VCaP (cell line): ENCODE data around the gene CNEP1R1.

Source experiments
- H3K27ac ChIP-seq: fragments of 450-650 bp; 2 replicates; pipeline ENCODE4 v1.5.1; 2017
- TF ChIP-seq, protein P1 (sequence below): fragments of 450-650 bp; conservative IDR thresholded peaks from 2 replicates; pipeline ENCODE4 v1.5.1; 2017; ENCODE audit warnings: mild to moderate bottlenecking, moderate library complexity

The CNEP1R1 gene

DNA sequence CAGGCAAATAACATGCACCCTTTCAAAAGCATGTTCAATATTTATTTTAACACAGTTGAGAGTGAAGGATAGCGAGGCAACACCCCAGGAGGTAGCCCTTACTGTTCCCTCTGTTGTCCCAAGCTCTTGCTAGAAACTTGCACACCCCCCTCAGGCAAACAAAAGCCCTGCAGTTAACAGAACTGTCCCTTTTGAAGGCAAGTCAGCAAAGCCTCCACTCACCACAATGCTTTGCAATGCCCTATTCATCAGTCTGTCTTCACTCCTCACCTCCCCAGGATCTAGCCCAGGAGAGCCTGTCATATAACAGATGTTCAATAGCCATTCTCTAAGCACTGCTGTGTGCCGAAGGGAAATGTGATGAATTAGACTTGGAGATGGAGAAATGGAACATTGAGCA lies 3.5 kb upstream of the CNEP1R1 start:
- TF ChIP-seq, protein P1, sequence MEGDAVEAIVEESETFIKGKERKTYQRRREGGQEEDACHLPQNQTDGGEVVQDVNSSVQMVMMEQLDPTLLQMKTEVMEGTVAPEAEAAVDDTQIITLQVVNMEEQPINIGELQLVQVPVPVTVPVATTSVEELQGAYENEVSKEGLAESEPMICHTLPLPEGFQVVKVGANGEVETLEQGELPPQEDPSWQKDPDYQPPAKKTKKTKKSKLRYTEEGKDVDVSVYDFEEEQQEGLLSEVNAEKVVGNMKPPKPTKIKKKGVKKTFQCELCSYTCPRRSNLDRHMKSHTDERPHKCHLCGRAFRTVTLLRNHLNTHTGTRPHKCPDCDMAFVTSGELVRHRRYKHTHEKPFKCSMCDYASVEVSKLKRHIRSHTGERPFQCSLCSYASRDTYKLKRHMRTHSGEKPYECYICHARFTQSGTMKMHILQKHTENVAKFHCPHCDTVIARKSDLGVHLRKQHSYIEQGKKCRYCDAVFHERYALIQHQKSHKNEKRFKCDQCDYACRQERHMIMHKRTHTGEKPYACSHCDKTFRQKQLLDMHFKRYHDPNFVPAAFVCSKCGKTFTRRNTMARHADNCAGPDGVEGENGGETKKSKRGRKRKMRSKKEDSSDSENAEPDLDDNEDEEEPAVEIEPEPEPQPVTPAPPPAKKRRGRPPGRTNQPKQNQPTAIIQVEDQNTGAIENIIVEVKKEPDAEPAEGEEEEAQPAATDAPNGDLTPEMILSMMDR, result no peak
- H3K27ac ChIP-seq, result no peak overlapping the region

DNA sequence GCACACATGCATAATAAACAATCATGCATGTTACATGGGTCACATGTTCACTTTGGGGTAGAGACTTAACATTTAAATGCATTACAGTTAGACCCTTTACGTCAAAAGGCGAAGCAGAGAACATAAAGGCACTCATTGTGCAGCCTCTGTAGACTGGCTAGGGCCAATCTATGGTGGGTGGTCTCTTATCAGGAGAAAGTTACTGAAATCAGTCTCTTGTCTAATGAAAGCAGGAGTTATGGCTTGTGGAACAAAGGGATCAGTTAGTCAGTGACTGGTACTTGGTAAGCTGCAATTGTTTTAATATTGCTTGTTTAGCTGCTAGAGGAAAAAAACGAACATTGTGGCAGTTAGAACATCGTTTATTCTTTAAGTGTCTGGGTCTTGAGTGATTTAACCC lies 1.4 kb upstream of the CNEP1R1 start:
- TF ChIP-seq, protein P1, result no peak
- H3K27ac ChIP-seq, result no peak overlapping the region

- TF ChIP-seq, protein P1, result no peak
- no peak overlapping the region for H3K27ac ChIP-seq
These were observed 818 bp upstream of the CNEP1R1 start for GRCh38 chr16:50024207-50024606.

- H3K27ac ChIP-seq, result peak overlapping the region; percentile 71
- TF ChIP-seq, protein P1, result no peak
These were observed 509 bp downstream of the CNEP1R1 start for GRCh38 chr16:50025537-50025931.

DNA sequence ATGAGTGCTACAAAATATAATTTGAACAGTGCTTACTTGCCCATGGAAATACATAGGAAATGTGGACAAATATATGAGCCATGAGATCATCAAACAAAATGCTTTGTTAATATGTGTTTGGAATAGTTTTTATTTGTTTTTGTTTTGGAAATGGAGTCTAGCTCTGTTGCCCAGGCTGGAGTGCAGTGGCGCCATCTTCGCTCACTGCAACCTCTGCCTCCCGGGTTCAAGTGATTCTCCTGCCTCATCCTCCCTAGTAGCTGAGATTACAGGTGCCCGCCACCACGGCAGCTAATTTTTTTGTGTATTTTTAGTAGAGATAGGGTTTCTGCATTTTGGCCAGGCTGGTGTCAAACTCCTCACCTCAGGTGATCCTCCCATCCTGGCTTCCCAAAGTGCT lies 2.8 kb downstream of the CNEP1R1 start:
- TF ChIP-seq, protein P1, result no peak
- H3K27ac ChIP-seq, result no peak overlapping the region

DNA sequence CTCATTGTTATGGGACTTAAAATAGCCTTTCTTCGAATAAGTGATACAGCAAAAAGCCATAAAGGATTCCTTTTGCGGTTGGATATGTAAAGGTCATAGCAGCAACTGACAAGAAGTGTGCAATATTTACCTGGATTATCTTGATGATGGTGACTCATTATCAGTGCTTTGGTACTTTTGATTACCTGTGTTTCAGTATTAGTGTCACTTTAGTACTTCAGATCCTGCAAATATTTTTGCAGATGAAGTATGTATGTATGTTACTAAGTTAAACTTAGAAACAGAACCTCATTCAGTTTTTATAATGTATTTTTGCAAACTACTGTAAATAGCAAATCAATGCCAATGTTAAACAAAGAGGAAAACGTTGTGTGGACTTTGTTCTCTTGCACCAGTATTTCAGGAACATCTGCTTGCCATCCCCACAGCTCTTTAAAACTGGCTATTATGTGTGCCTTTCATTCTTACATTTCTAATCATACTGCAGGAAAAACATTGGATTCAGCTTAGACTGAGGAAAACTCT lies 10.5 kb downstream of the CNEP1R1 start:
- TF ChIP-seq, protein P1, result no peak
- H3K27ac ChIP-seq, result peak overlapping the region; percentile 75

GRCh38 chr16:50036426-50036825 lies 11.4 kb downstream of the CNEP1R1 start:
- H3K27ac ChIP-seq, result peak overlapping the region; percentile 75
- TF ChIP-seq, protein P1, result no peak
